ENCODE data around the gene TEX14. TPM values are rescaled to one million over a fixed set of nuclear protein-coding genes. Genes with fewer than 3 reads are reported as not detected.

Gene TEX14
- total and polyA plus RNA-seq, 2 donors (not counting 1 experiment from before 2014, with no cell fraction given), result under 0.01 to 0.03 TPM

DNA sequence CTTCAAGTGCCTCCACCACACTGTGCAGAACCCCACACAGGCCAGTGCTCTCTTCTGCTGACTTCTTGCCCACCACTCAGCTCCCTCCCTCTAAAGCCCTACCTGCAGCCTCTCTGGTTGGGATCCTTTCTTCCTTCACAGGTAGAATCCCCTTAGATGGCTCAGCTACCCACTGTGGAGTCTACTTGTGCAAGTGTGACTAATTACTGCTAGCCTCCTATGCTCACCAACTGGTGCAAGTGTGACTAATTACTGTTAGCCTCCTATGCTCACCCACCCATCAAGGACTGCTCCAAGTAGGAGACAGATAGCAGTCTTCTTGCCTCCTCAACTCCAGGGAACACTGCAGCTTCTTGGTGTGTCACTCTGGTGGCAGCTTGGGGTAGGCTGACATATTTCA, 43.6 kb downstream of the TEX14 start:
- Histone ChIP-seq H4K20me1 (ENCODE audit: control insufficient read depth, extremely low read depth, insufficient read depth, low read length) (no peaks in the 10 kb centered on the region), H3K4me2 (ENCODE audit: extremely low read depth, insufficient read depth, low read length) (no peak overlapping the region), H3K79me2 (ENCODE audit: control insufficient read depth, insufficient read depth, low read length) (no peaks in the 10 kb centered on the region), H3K4me1 (ENCODE audit: control insufficient read depth, extremely low read depth, insufficient read depth, low read length) (no peaks in the 10 kb centered on the region), H3K36me3 (ENCODE audit: control insufficient read depth, insufficient read depth, low read length) (no peaks in the 10 kb centered on the region), H3K9ac (ENCODE audit: insufficient read depth, low read length) (no peak overlapping the region), H3K27me3 (ENCODE audit: control insufficient read depth, insufficient read depth, low read length) (no peaks in the 10 kb centered on the region), H3K9me3 (ENCODE audit: control insufficient read depth, insufficient read depth, low read depth, low read length) (no peaks in the 10 kb centered on the region), H2AFZ (ENCODE audit: low read length) (no peak overlapping the region), H3K27ac (ENCODE audit: insufficient read depth, low read length) (no peak overlapping the region), H3K4me3 (replicated peaks in 1 of 4; ENCODE audit: control extremely low read depth in 1 of 4, insufficient read depth in 1 of 4, low read depth in 3 of 4, low read length in 4 of 4) (no peak overlapping the region)
- TF ChIP-seq EZH2 (IDR thresholded peaks at IDR 0.05; ENCODE audit: low read length, missing control alignments), result no peak
- no peak for TF ChIP-seq CTCF (conservative IDR thresholded peaks at IDR 0.05 in 1 of 2, IDR thresholded peaks at IDR 0.05 in 1 of 2; ENCODE audit: low read depth in 1 of 2, low read length in 2 of 2)
- DNase-seq (ENCODE audit: low read depth in 2 of 2), result peak in 1 of 2 donors; percentile 15

DNA sequence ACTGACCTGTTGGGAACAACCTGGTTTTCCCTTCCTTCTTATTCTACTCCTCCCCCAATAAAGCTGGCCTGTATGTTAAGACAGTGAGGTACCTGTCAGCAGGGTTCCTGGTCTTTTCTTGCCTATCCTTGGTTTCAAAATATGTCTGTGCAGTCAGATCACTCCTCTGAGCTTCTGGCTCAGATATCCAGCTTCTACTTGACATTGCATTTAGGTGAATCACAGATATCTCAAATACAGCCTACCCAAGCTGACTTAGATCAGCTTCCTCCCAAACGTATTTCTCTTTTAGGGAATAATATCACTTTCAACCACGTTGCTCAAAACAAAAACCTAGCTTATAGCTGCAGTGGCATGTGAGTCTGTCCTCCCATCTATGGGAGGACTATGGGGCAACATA, 48.7 kb downstream of the TEX14 start:
- DNase-seq (ENCODE audit: low read depth in 2 of 2), result peak; percentile 37 to 88
- no peak overlapping the region for H3K4me3 ChIP-seq (replicated peaks in 1 of 4; ENCODE audit: control extremely low read depth in 1 of 4, insufficient read depth in 1 of 4, low read depth in 3 of 4, low read length in 4 of 4)

DNA sequence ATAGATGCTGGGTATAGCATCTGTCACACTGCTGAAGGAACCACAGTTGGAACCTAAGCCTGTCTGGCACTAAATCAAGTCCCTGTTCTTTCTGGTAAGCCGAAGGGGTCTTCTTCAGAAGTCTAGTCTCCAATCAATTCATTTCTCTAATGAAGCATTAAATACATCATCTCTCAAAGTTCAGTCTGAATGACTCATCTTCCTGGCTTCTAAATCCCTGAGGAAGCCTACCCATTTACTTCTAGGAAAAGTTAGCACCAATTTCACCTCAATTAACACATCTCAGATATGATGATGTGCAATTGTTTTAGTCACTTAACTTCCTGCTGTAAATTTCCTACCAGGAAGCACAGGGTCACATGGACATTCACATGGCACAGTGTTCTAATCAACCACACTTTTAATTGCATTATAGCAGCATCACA, 49.9 kb downstream of the TEX14 start:
- Histone ChIP-seq H3K4me1 (ENCODE audit: control insufficient read depth, extremely low read depth, insufficient read depth, low read length) (no peaks in the 10 kb centered on the region), H3K79me2 (ENCODE audit: control insufficient read depth, insufficient read depth, low read length) (no peaks in the 10 kb centered on the region), H3K9ac (ENCODE audit: insufficient read depth, low read length) (no peak overlapping the region), H3K4me3 (replicated peaks in 1 of 4; ENCODE audit: control extremely low read depth in 1 of 4, insufficient read depth in 1 of 4, low read depth in 3 of 4, low read length in 4 of 4) (no peak overlapping the region), H3K27me3 (ENCODE audit: control insufficient read depth, insufficient read depth, low read length) (no peaks in the 10 kb centered on the region), H2AFZ (ENCODE audit: low read length) (no peak overlapping the region), H3K36me3 (ENCODE audit: control insufficient read depth, insufficient read depth, low read length) (no peaks in the 10 kb centered on the region), H3K4me2 (ENCODE audit: extremely low read depth, insufficient read depth, low read length) (no peak overlapping the region), H4K20me1 (ENCODE audit: control insufficient read depth, extremely low read depth, insufficient read depth, low read length) (no peaks in the 10 kb centered on the region), H3K27ac (ENCODE audit: insufficient read depth, low read length) (no peak overlapping the region), H3K9me3 (ENCODE audit: control insufficient read depth, insufficient read depth, low read depth, low read length) (no peaks in the 10 kb centered on the region)
- peak in 1 of 2 donors; percentile 36 for DNase-seq (ENCODE audit: low read depth in 2 of 2)
- no peak for TF ChIP-seq CTCF (conservative IDR thresholded peaks at IDR 0.05 in 1 of 2, IDR thresholded peaks at IDR 0.05 in 1 of 2; ENCODE audit: low read depth in 1 of 2, low read length in 2 of 2)
- TF ChIP-seq EZH2 (IDR thresholded peaks at IDR 0.05; ENCODE audit: low read length, missing control alignments), result no peak

More for the DNA sequence above, 48.7 kb downstream of the TEX14 start:
- Histone ChIP-seq H3K9me3 (ENCODE audit: control insufficient read depth, insufficient read depth, low read depth, low read length) (no peaks in the 10 kb centered on the region), H3K36me3 (ENCODE audit: control insufficient read depth, insufficient read depth, low read length) (no peaks in the 10 kb centered on the region), H3K9ac (ENCODE audit: insufficient read depth, low read length) (no peak overlapping the region), H3K27me3 (ENCODE audit: control insufficient read depth, insufficient read depth, low read length) (no peaks in the 10 kb centered on the region), H4K20me1 (ENCODE audit: control insufficient read depth, extremely low read depth, insufficient read depth, low read length) (no peaks in the 10 kb centered on the region), H3K79me2 (ENCODE audit: control insufficient read depth, insufficient read depth, low read length) (no peaks in the 10 kb centered on the region), H3K27ac (ENCODE audit: insufficient read depth, low read length) (no peak overlapping the region), H3K4me2 (ENCODE audit: extremely low read depth, insufficient read depth, low read length) (no peak overlapping the region), H3K4me1 (ENCODE audit: control insufficient read depth, extremely low read depth, insufficient read depth, low read length) (no peaks in the 10 kb centered on the region), H2AFZ (ENCODE audit: low read length) (no peak overlapping the region)
- TF ChIP-seq EZH2 (IDR thresholded peaks at IDR 0.05; ENCODE audit: low read length, missing control alignments) (no peak), CTCF (conservative IDR thresholded peaks at IDR 0.05 in 1 of 2, IDR thresholded peaks at IDR 0.05 in 1 of 2; ENCODE audit: low read depth in 1 of 2, low read length in 2 of 2) (no peak)

All from fibroblast of lung (primary cell).